Measurements from ENCODE around the gene AAK1. TPM values are rescaled to one million over a fixed set of nuclear protein-coding genes. Genes with fewer than 3 reads are reported as not detected.
A peak's percentile ranks its signal among the peaks of the same experiment; 100 is the strongest.

The AAK1 gene
- total and polyA plus RNA-seq, 4 donors = 10.0 to 56.2 (median 27.3) TPM

GRCh38 chr2:69642709-69643601 lies 584 bp downstream of the AAK1 start:
- DNase-seq (peak; percentile 74 to 82 (median 81)), ATAC-seq (ENCODE audit: insufficient read depth, low FRiP score) (no peak)
- no peaks in the 10 kb centered on the region for H3K27me3 ChIP-seq (ENCODE audit: control insufficient read depth in 3 of 3, insufficient read depth in 3 of 3, low read length in 2 of 3)
- H3K27ac ChIP-seq (ENCODE audit: low read depth in 1 of 2, low read length in 1 of 2) = peak overlapping the region; percentile 100
- H3K9ac ChIP-seq (ENCODE audit: insufficient read depth in 1 of 2, low read length in 2 of 2) = peak overlapping the region; percentile 43 to 87
- peaks cover 0 to 40% (median 11%) of the 10 kb centered on the region in 5 donors for H3K4me1 ChIP-seq (ENCODE audit: control insufficient read depth in 5 of 5, insufficient read depth in 5 of 5, low read length in 5 of 5)
- H3K4me3 ChIP-seq = peak overlapping the region; percentile 91
- peaks cover 0 to 2% (median 0%) of the 10 kb centered on the region in 4 donors for H3K36me3 ChIP-seq (ENCODE audit: control insufficient read depth in 4 of 4, insufficient read depth in 4 of 4, low read length in 4 of 4)
- H3K9me3 ChIP-seq (ENCODE audit: control insufficient read depth in 4 of 4, insufficient read depth in 3 of 4, low read length in 3 of 4) = no peaks in the 10 kb centered on the region
- no peak for TF ChIP-seq CTCF (IDR thresholded peaks at IDR 0.05; ENCODE audit: control extremely low read depth, extremely low read depth)
- 0% methylated on average over 50 to 58 of the region's 58 CpGs for WGBS, 2 donors

GRCh38 chr2:69641887-69642708 lies 1.4 kb downstream of the AAK1 start:
- TF ChIP-seq CTCF (IDR thresholded peaks at IDR 0.05; ENCODE audit: control extremely low read depth, extremely low read depth) = no peak
- Histone ChIP-seq H3K9me3 (ENCODE audit: control insufficient read depth in 4 of 4, insufficient read depth in 3 of 4, low read length in 3 of 4) (no peaks in the 10 kb centered on the region), H3K27ac (ENCODE audit: low read depth in 1 of 2, low read length in 1 of 2) (peak overlapping the region; percentile 100), H3K9ac (ENCODE audit: insufficient read depth in 1 of 2, low read length in 2 of 2) (peak overlapping the region; percentile 21 to 87), H3K27me3 (ENCODE audit: control insufficient read depth in 3 of 3, insufficient read depth in 3 of 3, low read length in 2 of 3) (no peaks in the 10 kb centered on the region), H3K36me3 (ENCODE audit: control insufficient read depth in 4 of 4, insufficient read depth in 4 of 4, low read length in 4 of 4) (peaks cover 0 to 5% (median under 1%) of the 10 kb centered on the region in 4 donors), H3K4me3 (peak overlapping the region; percentile 80), H3K4me1 (ENCODE audit: control insufficient read depth in 5 of 5, insufficient read depth in 5 of 5, low read length in 5 of 5) (peaks cover 0 to 40% (median 11%) of the 10 kb centered on the region in 5 donors)
- peak in 1 of 3 donors; percentile 33 for DNase-seq
- ATAC-seq (ENCODE audit: insufficient read depth, low FRiP score) = no peak
- WGBS, 2 donors = 25 to 37% methylated on average over 12 of the region's 12 CpGs

GRCh38 chr2:69641471-69641870 lies 2.1 kb downstream of the AAK1 start:
- Histone ChIP-seq H3K4me1 (ENCODE audit: control insufficient read depth in 5 of 5, insufficient read depth in 5 of 5, low read length in 5 of 5) (peaks cover 0 to 40% (median 11%) of the 10 kb centered on the region in 5 donors), H3K4me3 (peak overlapping the region; percentile 32), H3K9me3 (ENCODE audit: control insufficient read depth in 4 of 4, insufficient read depth in 3 of 4, low read length in 3 of 4) (no peaks in the 10 kb centered on the region), H3K36me3 (ENCODE audit: control insufficient read depth in 4 of 4, insufficient read depth in 4 of 4, low read length in 4 of 4) (peaks cover 0 to 8% (median 1%) of the 10 kb centered on the region in 4 donors), H3K27ac (ENCODE audit: low read depth in 1 of 2, low read length in 1 of 2) (no peak overlapping the region), H3K27me3 (ENCODE audit: control insufficient read depth in 3 of 3, insufficient read depth in 3 of 3, low read length in 2 of 3) (no peaks in the 10 kb centered on the region), H3K9ac (ENCODE audit: insufficient read depth in 1 of 2, low read length in 2 of 2) (peak overlapping the region in 1 of 2 donors; percentile 87)
- ATAC-seq (ENCODE audit: insufficient read depth, low FRiP score) = no peak
- TF ChIP-seq CTCF (IDR thresholded peaks at IDR 0.05; ENCODE audit: control extremely low read depth, extremely low read depth) = no peak
- no peak for DNase-seq
- WGBS, 2 donors = 52% methylated on average over 3 of the region's 3 CpGs

Measured in lung (tissue), 12 donors.